Measurements from ENCODE around the gene RNU6-9. TPM values are rescaled to one million over a fixed set of nuclear protein-coding genes. Genes with fewer than 3 reads are reported as not detected.

The RNU6-9 gene
- total RNA-seq, 1 donor from 2014 or later = not detected

DNA sequence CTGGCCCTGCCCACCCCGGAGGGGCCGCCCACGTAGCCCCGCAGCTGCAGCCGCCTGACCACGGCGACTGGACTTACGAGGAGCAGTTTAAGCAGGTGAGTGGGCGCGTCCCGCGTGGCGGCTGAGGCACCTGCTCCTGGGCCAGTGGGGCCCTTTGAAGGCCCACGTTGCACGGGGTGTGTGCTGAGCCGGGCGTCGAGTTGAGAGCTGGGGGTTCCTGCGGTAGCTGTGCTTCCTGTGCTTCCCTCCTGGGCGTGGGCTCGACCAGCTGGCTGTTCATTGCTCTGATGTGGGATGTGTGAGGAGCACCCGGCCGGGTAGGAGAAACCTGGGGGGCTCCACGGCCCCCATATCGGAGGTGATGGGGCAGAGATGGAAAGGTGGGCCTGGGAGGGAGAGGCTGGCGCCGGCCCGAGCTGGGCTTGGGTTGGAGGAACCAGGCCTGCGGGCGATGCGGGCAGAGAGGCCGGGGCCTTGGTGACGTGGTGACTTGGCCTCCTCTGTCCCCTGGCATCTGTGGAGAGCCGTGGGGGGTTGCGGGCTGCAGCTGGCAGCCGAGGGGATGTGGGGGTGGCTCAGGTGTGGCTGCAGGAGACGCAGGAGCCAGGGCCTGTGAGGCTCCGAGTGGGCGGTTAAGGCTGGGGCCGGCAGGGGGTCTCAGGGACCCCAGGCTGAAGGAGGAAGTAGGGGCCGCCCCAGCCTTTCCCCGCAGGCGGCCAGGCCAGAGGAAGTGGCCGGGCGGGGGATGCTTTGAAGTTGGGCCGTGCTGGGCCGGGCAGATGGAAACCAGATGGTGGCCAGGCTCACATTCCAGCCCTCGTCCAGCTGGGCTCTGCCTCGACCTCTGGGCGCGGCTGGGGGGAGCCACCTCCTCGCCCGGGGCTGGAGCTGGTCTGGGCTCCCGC, 39.6 kb downstream of the RNU6-9 start:
- Histone ChIP-seq H3K36me3 (ENCODE audit: control insufficient read depth in 3 of 3, insufficient read depth in 3 of 3, low read length in 3 of 3) (peaks cover 0 to 1% (median 0%) of the 10 kb centered on the region in 3 donors), H3K27me3 (ENCODE audit: control insufficient read depth in 3 of 3, insufficient read depth in 3 of 3, low read length in 3 of 3) (peaks cover 0 to 11% (median 11%) of the 10 kb centered on the region in 3 donors), H3K4me1 (ENCODE audit: control insufficient read depth in 3 of 3, insufficient read depth in 3 of 3, low read length in 3 of 3) (peaks cover 25 to 32% (median 28%) of the 10 kb centered on the region in 3 donors), H3K9me3 (ENCODE audit: control insufficient read depth in 3 of 3, low read length in 3 of 3) (no peaks in the 10 kb centered on the region), H3K9ac (ENCODE audit: low read depth in 1 of 3, low read length in 3 of 3) (peak overlapping the region in 1 of 3 donors; percentile 45), H3K4me3 (ENCODE audit: low read length in 3 of 3) (no peak overlapping the region), H3K27ac (ENCODE audit: low read depth, low read length) (peak overlapping the region; percentile 36)

DNA sequence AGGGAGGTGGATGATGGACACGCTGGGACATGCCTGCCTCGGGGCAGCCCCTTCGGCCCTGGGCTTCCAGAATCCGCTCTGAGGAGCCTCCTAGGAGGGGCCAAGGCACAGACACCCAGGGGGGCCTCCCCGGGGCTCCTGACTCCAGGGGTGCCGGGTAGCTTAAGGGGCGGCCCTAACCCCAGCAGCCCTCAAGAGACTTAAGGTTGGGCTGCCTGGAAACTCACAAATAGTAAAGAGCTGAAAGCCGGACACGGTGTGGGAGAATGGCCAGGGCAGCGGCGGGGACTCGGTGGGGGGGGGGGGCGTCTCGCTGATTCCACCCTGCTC, 40.2 kb downstream of the RNU6-9 start:
- no peaks in the 10 kb centered on the region for H3K9me3 ChIP-seq (ENCODE audit: control insufficient read depth in 3 of 3, low read length in 3 of 3)
- peaks cover 0 to 1% (median 0%) of the 10 kb centered on the region in 3 donors for H3K36me3 ChIP-seq (ENCODE audit: control insufficient read depth in 3 of 3, insufficient read depth in 3 of 3, low read length in 3 of 3)
- H3K4me1 ChIP-seq (ENCODE audit: control insufficient read depth in 3 of 3, insufficient read depth in 3 of 3, low read length in 3 of 3) = peaks cover 25 to 32% (median 28%) of the 10 kb centered on the region in 3 donors
- peaks cover 0 to 11% (median 11%) of the 10 kb centered on the region in 3 donors for H3K27me3 ChIP-seq (ENCODE audit: control insufficient read depth in 3 of 3, insufficient read depth in 3 of 3, low read length in 3 of 3)
- no peak overlapping the region for H3K4me3 ChIP-seq (ENCODE audit: low read length in 3 of 3)
- peak overlapping the region in 1 of 3 donors; percentile 45 for H3K9ac ChIP-seq (ENCODE audit: low read depth in 1 of 3, low read length in 3 of 3)
- H3K27ac ChIP-seq (ENCODE audit: low read depth, low read length) = peak overlapping the region; percentile 36

DNA sequence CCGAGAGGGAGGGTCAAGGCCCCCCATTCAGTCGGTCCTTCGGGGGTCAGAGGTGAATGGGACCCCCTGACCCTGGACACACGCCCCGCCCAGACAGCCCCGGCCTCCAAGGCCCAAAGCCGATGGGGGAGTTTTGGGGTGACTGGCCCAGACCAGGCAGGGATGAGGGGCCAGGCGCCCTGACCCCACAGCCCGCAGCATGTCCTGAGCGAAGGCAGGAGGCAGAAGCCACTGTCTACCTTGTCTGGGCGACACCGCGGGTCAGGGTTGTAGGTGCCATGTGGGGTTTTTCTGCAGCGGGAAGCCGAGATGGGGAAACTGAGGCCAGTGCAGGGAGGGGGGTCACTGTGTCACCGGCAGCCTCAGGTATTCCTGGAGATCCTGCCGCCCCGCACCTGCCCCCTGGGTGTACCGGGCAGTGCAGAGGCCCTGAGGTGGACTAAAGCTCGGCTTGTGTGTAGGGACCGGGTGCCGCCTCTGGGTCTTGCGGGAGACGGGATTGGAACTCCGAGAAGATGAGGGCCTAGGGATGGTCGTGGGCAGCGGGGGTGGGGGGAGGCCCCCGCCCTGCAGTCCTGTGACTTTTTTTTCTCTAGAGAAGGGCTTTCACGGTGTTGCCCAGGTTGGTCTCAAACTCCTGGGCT, 41.0 kb downstream of the RNU6-9 start:
- Histone ChIP-seq H3K27me3 (ENCODE audit: control insufficient read depth in 3 of 3, insufficient read depth in 3 of 3, low read length in 3 of 3) (peaks cover 0 to 11% (median 11%) of the 10 kb centered on the region in 3 donors), H3K4me1 (ENCODE audit: control insufficient read depth in 3 of 3, insufficient read depth in 3 of 3, low read length in 3 of 3) (peaks cover 25 to 32% (median 28%) of the 10 kb centered on the region in 3 donors), H3K9me3 (ENCODE audit: control insufficient read depth in 3 of 3, low read length in 3 of 3) (no peaks in the 10 kb centered on the region), H3K27ac (ENCODE audit: low read depth, low read length) (peak overlapping the region; percentile 54), H3K4me3 (ENCODE audit: low read length in 3 of 3) (peak overlapping the region in 1 of 3 donors; percentile 13), H3K36me3 (ENCODE audit: control insufficient read depth in 3 of 3, insufficient read depth in 3 of 3, low read length in 3 of 3) (peaks cover 0 to 1% (median 0%) of the 10 kb centered on the region in 3 donors), H3K9ac (ENCODE audit: low read depth in 1 of 3, low read length in 3 of 3) (peak overlapping the region in 1 of 3 donors; percentile 50)

DNA sequence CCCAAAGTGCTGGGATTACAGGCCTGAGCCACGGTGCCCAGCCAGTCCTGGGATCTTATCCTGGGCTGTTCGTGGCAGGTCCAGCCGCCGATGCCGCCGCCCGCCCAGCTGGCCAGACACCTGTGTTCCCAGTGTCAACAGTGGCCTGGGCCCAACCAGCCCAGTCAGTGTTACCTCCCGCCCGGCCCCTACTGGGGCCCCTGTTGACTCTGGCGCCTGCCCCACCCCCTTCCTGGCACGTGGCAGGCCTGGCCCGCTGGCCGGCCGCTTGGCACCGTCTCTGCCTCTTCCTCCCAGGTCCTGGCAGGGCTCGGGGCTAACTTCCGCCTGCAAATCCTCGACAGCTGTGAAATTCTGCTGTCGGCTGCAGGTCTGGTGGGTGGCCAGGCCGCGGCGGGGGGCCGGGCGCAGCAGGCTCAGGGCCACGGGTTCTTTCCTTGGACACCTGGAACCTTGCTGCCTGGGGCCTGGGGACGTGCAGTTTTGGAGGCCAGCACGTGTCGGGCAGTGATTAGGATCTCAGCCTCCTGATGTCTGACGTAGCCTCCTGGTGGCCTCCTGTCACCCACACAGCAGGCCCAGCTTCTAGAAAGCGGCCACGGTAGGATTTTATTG, 41.7 kb downstream of the RNU6-9 start:
- H3K9me3 ChIP-seq (ENCODE audit: control insufficient read depth in 3 of 3, low read length in 3 of 3) = no peaks in the 10 kb centered on the region
- peaks cover 0 to 1% (median 0%) of the 10 kb centered on the region in 3 donors for H3K36me3 ChIP-seq (ENCODE audit: control insufficient read depth in 3 of 3, insufficient read depth in 3 of 3, low read length in 3 of 3)
- no peak overlapping the region for H3K4me3 ChIP-seq (ENCODE audit: low read length in 3 of 3)
- H3K27ac ChIP-seq (ENCODE audit: low read depth, low read length) = peak overlapping the region; percentile 54
- H3K4me1 ChIP-seq (ENCODE audit: control insufficient read depth in 3 of 3, insufficient read depth in 3 of 3, low read length in 3 of 3) = peaks cover 25 to 32% (median 28%) of the 10 kb centered on the region in 3 donors
- peak overlapping the region in 1 of 3 donors; percentile 50 for H3K9ac ChIP-seq (ENCODE audit: low read depth in 1 of 3, low read length in 3 of 3)
- peaks cover 0 to 11% (median 11%) of the 10 kb centered on the region in 3 donors for H3K27me3 ChIP-seq (ENCODE audit: control insufficient read depth in 3 of 3, insufficient read depth in 3 of 3, low read length in 3 of 3)

DNA sequence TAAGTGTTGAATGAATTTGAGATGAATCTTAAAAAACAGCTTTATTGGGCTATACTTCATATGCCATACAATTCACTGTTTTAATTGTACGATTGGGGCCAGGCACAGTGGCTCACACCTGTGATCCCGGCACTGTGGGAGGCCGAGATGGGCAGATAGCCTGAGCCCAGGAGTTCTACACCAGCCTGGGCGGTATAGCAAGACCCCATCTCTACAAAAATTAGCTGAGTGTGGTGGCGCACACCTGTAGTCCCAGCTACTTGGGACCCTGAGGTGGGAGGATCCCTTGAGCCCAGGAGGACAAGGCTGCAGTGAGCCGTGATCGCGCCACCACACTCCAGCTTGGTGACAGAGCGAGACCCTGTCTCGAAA, 42.9 kb downstream of the RNU6-9 start:
- Histone ChIP-seq H3K9me3 (ENCODE audit: control insufficient read depth in 3 of 3, low read length in 3 of 3) (no peaks in the 10 kb centered on the region), H3K4me1 (ENCODE audit: control insufficient read depth in 3 of 3, insufficient read depth in 3 of 3, low read length in 3 of 3) (peaks cover 25 to 39% (median 34%) of the 10 kb centered on the region in 3 donors), H3K36me3 (ENCODE audit: control insufficient read depth in 3 of 3, insufficient read depth in 3 of 3, low read length in 3 of 3) (no peaks in the 10 kb centered on the region), H3K27ac (ENCODE audit: low read depth, low read length) (no peak overlapping the region), H3K9ac (ENCODE audit: low read depth in 1 of 3, low read length in 3 of 3) (no peak overlapping the region), H3K27me3 (ENCODE audit: control insufficient read depth in 3 of 3, insufficient read depth in 3 of 3, low read length in 3 of 3) (peaks cover 0 to 15% (median 12%) of the 10 kb centered on the region in 3 donors), H3K4me3 (ENCODE audit: low read length in 3 of 3) (no peak overlapping the region)

DNA sequence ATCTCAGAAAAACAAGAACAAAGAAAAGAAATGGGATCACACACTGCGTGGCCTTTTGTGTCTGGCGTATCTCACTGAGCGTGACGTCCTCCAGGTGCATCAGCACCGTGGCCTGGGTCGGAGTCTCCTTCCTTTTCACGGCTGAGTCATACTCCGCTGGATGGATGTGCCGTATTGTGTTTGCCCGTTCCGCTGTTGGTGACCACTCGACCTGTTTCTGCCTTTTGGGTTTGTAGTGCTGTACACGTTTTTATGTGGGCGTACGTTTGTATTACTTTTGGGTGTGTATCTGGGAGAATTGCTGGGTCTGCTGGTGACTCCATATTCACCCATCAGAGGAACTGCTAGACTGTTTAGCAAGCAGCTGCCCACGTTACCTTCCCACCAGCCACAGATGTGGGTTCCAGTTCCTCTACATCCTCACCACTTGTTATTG, 44.0 kb downstream of the RNU6-9 start:
- no peak overlapping the region for H3K9ac ChIP-seq (ENCODE audit: low read depth in 1 of 3, low read length in 3 of 3)
- peaks cover 0 to 24% (median 9%) of the 10 kb centered on the region in 3 donors for H3K27me3 ChIP-seq (ENCODE audit: control insufficient read depth in 3 of 3, insufficient read depth in 3 of 3, low read length in 3 of 3)
- H3K36me3 ChIP-seq (ENCODE audit: control insufficient read depth in 3 of 3, insufficient read depth in 3 of 3, low read length in 3 of 3) = no peaks in the 10 kb centered on the region
- H3K4me1 ChIP-seq (ENCODE audit: control insufficient read depth in 3 of 3, insufficient read depth in 3 of 3, low read length in 3 of 3) = peaks cover 28 to 47% (median 35%) of the 10 kb centered on the region in 3 donors
- H3K9me3 ChIP-seq (ENCODE audit: control insufficient read depth in 3 of 3, low read length in 3 of 3) = no peaks in the 10 kb centered on the region
- H3K4me3 ChIP-seq (ENCODE audit: low read length in 3 of 3) = no peak overlapping the region
- H3K27ac ChIP-seq (ENCODE audit: low read depth, low read length) = no peak overlapping the region

DNA sequence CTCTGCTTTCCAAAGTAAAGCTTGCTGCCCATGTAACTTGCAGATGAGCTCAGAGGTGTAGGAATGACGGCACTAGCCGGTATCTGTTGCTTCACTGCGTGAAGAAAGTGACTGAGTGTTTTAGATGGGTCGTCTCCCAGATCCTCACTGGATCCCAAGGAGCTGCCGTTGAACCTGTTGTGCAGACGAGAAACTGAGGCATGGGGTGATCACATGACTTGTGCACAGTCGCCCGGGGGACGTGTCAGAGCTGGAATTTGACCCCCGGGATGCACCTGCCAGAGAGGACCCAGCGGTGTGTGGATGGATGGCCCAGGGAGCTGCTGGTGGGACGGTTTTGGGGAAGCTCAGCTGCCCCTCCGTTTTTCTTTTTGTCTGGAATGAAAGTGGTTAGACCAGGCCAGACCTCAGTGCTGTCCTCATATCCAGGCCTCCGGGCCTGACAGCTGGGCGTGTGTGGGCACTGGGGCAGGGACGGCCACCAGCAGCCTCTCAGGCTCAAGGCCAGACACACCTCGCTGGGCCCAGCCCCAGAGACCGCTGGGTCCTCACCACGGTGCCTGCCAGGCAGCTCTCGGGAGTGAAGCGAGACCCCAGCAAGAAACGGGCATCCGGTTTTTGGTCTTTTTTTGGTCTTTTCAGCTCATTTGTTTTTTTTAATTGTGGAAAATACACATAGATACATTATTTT, 45.1 kb downstream of the RNU6-9 start:
- Histone ChIP-seq H3K4me1 (ENCODE audit: control insufficient read depth in 3 of 3, insufficient read depth in 3 of 3, low read length in 3 of 3) (peaks cover 21 to 36% (median 26%) of the 10 kb centered on the region in 3 donors), H3K9me3 (ENCODE audit: control insufficient read depth in 3 of 3, low read length in 3 of 3) (no peaks in the 10 kb centered on the region), H3K4me3 (ENCODE audit: low read length in 3 of 3) (no peak overlapping the region), H3K36me3 (ENCODE audit: control insufficient read depth in 3 of 3, insufficient read depth in 3 of 3, low read length in 3 of 3) (no peaks in the 10 kb centered on the region), H3K27ac (ENCODE audit: low read depth, low read length) (no peak overlapping the region), H3K27me3 (ENCODE audit: control insufficient read depth in 3 of 3, insufficient read depth in 3 of 3, low read length in 3 of 3) (peaks cover 0 to 19% (median 7%) of the 10 kb centered on the region in 3 donors), H3K9ac (ENCODE audit: low read depth in 1 of 3, low read length in 3 of 3) (no peak overlapping the region)

DNA sequence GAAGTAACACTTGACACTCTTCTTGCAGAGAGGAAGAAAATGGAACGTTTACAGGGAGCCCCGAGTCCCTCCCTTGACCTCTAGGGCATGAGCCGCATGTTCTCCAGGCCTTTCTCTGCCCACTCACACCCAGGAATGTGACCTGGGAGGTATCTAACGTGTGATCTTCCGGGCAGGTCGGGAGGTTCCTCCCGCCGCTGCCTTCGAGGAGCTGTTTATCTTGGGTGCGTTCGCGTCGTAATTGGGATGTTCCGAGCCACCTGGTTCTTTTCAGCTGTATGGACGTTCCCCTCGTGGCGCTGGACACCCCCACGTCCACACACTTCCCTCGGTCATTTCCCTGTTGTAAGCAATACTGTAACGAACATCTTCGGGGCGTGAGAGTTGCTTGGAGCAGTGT, 46.2 kb downstream of the RNU6-9 start:
- Histone ChIP-seq H3K27ac (ENCODE audit: low read depth, low read length) (no peak overlapping the region), H3K9me3 (ENCODE audit: control insufficient read depth in 3 of 3, low read length in 3 of 3) (no peaks in the 10 kb centered on the region), H3K4me3 (ENCODE audit: low read length in 3 of 3) (no peak overlapping the region), H3K9ac (ENCODE audit: low read depth in 1 of 3, low read length in 3 of 3) (no peak overlapping the region), H3K27me3 (ENCODE audit: control insufficient read depth in 3 of 3, insufficient read depth in 3 of 3, low read length in 3 of 3) (peaks cover 0 to 19% (median 10%) of the 10 kb centered on the region in 3 donors), H3K36me3 (ENCODE audit: control insufficient read depth in 3 of 3, insufficient read depth in 3 of 3, low read length in 3 of 3) (no peaks in the 10 kb centered on the region), H3K4me1 (ENCODE audit: control insufficient read depth in 3 of 3, insufficient read depth in 3 of 3, low read length in 3 of 3) (peaks cover 11 to 26% (median 16%) of the 10 kb centered on the region in 3 donors)

DNA sequence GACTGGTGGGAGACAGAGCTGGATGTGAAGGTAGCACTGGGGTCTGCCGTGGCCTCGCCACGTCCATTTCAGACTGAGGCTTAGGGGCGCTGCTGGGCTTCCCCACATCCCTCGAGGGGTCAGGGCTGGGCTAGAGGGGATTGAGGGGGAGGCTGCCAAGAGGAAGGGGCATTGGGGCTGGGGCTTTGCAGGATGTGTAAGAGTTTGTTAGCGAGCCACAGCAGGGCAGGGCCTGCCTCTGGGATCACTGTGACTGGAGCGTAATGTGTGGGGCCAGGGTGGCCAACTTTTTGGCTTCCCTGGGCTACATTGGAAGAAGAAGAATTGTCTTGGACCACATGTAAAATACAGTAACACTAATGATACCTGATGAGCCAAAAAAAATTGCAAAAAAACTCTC, 46.6 kb downstream of the RNU6-9 start:
- Histone ChIP-seq H3K27ac (ENCODE audit: low read depth, low read length) (no peak overlapping the region), H3K9ac (ENCODE audit: low read depth in 1 of 3, low read length in 3 of 3) (no peak overlapping the region), H3K27me3 (ENCODE audit: control insufficient read depth in 3 of 3, insufficient read depth in 3 of 3, low read length in 3 of 3) (peaks cover 0 to 19% (median 10%) of the 10 kb centered on the region in 3 donors), H3K36me3 (ENCODE audit: control insufficient read depth in 3 of 3, insufficient read depth in 3 of 3, low read length in 3 of 3) (no peaks in the 10 kb centered on the region), H3K4me3 (ENCODE audit: low read length in 3 of 3) (no peak overlapping the region), H3K9me3 (ENCODE audit: control insufficient read depth in 3 of 3, low read length in 3 of 3) (no peaks in the 10 kb centered on the region), H3K4me1 (ENCODE audit: control insufficient read depth in 3 of 3, insufficient read depth in 3 of 3, low read length in 3 of 3) (peaks cover 7 to 21% (median 12%) of the 10 kb centered on the region in 3 donors)
